ENCODE results near the gene C13orf46.

Gene C13orf46

GRCh38 chr13:113954046-113954835 is 19.6 kb downstream of the C13orf46 start:
- no peak for DNase-seq (ENCODE audit: low spot score)

DNA sequence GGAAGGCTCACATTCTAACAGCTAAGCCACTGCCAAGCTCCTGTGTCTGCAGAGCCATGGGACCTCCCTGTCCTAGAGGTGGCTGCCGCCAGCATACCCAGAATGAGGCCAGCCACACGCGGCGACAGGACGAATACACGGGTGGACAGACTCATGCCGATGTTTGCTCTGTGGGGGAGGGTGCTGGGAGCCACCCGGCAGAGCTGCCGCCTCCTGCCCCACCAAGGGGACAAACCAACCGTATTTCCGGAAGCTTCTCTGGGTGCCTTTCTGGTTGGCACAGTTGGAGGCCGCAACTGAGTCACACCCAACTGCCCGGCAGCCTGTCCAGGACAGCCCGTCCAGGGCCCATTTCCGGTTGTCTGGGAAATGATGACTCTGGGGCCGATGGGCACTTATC is 20.3 kb downstream of the C13orf46 start:
- DNase-seq (ENCODE audit: low spot score), result no peak

DNA sequence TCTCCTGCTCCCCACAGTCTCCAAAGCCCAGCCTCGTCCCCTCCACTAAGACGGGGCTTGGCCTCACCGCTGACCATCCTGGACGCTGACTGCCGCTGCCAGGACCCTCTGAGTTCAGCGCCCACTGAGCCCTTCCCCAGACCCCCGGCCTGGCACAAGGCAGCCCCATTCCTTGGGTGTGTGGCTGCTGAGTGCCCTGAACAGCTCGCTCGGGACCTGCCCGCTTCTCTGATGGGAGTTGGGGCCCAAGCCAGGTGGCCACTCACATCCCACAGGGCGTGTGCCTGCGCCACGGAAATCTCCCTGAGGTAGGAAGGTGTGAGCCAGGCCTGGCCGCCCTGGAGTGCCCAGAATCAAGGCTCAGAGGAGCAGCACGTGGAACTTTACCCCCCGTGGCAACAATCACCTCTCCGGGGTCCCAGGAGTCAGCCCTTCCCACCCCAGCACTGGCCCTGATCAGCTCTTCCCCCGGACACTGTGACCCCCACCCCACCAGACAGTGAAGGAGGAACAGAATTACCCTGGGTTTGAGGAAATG is 20.8 kb downstream of the C13orf46 start:
- DNase-seq (ENCODE audit: low spot score), result no peak

DNA sequence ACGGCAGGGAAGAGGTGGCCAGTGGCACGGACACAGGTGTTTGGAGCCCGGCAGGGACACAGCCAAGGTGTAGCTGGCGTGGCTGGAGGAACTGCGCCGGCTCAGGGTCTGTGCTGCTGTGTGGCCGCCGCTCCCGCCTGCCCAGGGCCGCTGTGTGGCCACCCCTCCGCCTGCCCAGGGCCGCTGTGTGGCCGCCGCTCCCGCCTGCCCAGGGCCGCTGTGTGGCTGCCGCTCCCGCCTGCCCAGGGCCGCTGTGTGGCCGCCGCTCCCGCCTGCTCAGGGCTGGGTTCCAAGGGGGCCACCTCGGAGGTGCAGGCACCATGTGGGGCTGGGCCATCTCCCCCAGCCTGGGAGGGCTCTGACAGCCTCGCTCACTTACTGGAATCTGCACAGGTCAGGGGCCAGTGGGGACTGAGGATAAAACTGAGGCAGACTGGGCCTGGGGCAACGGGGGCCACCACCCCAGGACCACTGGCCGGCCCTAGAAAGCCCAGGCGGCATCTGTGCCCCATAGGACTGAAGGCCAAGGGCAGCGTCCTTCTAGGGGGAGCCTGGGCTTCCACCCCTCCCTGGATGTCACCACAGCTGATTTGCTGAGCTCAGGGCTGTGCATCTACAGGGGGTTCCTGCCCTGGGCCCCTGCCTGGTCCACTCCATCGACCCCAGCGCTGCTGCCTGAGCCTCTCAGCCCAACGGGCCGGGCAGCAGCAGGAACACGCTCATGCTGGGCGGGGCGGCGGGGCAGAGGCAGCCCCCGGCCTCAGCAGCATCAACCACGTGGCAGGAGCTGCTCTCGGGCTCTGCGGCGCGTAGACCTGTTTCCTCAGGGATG is 21.5 kb downstream of the C13orf46 start:
- no peak for DNase-seq (ENCODE audit: low spot score)

DNA sequence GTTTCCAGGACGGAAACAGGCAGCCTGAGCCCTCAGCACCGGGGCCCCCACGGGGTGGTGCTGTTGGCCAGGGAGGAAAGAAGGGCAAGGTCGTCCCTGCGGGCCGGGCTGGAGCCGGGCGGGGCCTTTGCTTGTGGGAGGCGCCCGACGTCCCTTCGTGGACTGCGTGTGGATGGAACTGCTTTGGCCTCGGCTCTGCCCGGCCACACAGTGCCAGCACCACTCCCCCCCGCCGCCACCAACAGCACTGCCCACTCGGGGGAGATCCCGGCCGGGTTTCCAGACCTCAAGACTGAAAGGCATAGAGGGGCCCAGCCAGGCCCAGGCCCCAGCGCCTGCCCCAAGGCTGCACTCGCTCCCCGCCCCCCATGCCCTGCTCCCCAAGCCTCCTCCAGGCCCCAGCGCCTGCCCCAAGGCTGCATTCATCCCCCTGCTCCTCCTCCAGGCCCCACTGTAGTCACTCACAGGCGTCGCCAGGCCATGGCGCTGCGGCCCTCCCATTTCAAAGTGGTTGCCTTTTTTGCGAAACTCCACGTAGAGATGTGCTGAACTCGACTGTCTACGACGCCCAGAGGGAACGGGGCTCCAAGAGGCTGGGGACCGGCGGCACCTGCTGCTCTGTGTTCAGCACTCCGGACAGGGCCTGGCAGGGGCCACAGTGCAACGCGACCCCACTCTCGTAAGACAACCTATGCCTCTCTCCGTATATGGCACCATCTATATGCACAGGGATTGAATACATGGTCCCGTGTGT is 22.5 kb downstream of the C13orf46 start:
- DNase-seq (ENCODE audit: low spot score), result peak; percentile 81

DNA sequence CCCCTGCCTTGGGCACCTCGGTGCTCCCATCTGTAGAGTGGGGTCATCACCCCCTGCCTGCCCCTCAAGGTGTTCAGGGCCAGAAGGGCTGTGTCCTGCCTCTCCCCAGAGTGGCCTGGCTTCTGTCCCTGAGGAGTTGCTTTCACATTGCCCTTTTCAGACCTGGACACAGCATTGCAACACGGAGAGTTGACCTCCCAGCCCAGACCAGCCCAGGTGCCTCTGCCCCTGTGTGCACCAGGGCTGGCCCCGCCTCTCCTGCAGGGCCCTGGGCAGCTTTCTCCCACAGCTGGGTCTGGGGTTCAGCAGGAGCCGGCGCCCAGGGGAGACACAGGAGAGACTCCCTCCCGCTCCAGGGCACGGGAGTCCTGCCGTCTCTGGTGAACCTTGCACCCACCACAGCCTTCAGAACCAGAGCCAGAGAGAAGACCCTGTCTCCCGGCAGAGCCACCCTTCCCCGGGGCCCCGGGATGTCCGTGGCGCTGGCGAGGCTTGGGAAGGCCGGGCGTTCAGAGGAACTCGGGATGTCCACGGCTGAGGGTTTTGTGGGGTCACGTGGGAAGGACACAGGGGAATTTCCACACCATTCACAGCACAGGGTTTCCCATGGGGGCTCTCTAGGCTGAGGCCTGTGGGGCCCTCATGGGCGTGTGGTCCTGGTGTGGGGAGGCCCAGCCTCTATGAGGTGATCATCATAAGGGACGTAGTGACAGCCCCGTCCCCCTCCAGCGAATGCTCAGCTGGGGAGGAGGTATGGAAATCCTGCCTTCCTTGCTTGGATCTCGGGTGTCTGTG is 23.2 kb downstream of the C13orf46 start:
- no peak for DNase-seq (ENCODE audit: low spot score)

- peak; percentile 43 for DNase-seq (ENCODE audit: low spot score)
Observed at GRCh38 chr13:113949546-113949945, 24.3 kb downstream of the C13orf46 start.

DNA sequence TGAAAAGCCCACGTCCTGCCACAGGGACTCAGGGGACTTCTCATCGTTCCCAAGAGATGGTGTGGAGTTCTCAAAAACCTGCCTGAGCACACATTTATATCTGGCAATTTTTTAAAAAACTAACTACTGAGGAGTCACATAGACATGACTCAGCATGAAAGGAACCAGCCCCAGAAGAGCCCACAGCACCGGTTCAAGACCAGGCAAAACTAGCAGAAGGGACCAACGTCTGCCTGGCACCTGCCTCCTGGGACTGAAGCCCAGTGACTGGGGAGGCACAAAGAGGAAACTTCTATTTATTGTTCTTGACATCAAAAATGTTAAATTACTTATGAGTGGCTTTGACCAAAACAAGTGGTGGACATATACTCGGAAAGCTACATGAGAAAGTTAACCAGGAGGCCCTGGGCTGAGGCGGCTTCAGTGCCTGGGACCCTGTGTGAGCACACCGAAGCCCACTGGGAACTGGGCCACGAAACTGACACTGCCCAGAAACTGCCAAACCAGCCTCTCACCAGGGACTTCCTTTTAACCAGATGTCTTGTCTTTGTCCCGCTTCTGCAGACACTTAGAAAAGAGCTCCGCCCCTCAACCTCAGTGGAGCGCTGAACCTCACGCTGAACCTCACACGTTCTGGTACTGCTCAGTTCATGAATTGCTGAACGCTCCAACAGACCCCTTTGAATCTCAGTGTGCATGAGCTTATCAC is 25.7 kb downstream of the C13orf46 start:
- no peak for DNase-seq (ENCODE audit: low spot score)

DNA sequence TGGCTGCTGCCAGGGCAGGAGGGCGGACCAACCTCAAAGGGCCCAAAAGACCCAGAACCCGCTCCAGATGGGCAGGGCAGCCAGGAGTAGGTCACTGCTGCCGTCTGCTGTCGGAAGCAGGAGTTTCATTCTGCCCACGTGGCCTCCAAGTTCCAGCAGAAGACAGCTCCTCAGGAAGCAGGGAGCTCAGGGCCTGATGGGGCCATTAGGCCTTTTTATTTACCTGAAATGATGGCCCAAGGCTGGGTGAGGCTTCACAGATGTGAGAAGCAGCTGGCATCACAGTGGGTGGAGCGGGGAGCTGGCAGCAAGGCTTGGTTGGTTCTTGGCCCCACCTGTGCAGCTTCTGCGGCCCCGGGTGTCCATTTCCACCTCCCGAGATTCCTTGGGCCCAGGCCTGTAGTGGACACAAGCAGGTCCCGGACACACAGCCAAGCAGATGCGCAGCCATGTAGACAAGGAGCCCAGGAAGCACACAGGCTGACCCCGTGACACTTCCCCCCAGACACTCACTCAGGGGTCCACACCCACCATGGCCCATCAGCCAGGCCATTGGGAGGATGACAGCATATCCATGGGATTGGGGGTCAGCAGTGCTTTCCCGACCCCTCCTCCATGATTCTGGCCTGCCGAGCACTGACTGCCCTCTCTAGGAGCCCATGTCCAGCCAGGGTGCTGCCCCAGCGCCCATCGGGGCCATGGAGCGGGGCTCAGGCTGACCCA is 26.4 kb downstream of the C13orf46 start:
- peak; percentile 42 for DNase-seq (ENCODE audit: low spot score)

DNA sequence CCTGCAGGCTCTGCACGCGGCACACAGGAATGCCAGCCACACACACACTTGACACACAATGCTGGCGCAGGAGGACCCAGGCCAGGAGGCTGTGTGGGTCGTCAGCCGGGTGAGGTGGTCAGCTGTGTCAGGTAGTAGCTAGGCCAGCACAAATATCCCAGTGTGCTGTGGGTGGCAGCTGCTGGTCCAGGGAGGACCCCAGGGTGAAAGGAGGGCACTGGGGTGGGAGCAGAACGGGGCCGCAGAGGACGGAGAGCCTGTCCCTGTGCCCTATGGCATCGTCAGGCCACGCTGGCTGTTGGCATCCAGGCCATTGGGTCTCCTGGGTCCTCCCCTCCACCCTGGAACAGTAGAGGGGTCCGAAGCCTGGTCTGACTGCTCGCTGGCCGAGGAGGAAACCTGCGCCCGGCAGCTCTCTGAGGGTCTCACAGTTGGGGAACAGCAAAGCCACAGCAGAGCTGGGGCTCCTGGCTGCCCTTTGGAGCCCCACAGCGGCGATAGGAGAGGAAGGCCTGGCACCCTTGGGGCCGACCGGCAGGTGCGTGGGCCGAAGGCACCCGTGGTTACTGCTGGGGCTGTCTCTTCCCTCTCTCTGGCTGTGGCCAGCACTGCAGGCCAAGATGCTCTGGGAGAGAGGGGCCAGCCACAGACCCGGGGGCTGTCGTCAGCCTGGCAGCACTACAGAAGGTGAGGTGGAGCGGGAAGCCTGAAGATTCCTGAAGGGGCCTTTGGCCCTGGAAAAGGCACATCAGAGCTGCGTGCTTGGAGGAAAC is 27.3 kb downstream of the C13orf46 start:
- DNase-seq (ENCODE audit: low spot score), result no peak

DNA sequence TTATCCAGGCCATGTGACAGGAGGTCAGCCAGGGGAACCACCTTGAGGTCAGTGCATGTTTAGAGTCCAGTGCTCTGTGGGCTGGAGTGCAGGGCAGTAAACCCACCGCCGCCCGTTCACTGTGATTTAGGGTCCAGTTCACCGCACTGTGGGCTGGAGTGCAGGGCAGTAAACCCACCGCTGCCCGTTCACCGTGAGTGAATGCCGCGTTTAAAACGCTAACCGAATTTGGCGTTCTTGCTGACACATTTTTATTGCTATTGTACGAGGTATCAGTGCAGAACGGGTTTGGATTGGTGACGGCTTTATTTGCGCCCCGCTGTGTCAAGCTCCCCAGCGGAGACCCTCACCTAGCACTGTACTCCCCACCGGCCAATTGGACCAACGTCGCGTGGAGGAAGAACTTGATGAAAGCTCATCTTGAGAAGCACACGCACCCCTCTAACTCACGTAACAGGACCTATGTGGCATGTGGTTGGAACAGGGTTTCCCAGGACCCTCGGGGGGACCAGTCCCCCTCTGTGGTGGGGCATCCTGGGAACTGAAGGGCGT is 27.9 kb downstream of the C13orf46 start:
- DNase-seq (ENCODE audit: low spot score), result no peak

- DNase-seq (ENCODE audit: low spot score), result no peak
Observed at GRCh38 chr13:113943821-113944565, 29.9 kb downstream of the C13orf46 start.

GRCh38 chr13:113942591-113943103 is 31.2 kb downstream of the C13orf46 start:
- DNase-seq (ENCODE audit: low spot score), result no peak

DNA sequence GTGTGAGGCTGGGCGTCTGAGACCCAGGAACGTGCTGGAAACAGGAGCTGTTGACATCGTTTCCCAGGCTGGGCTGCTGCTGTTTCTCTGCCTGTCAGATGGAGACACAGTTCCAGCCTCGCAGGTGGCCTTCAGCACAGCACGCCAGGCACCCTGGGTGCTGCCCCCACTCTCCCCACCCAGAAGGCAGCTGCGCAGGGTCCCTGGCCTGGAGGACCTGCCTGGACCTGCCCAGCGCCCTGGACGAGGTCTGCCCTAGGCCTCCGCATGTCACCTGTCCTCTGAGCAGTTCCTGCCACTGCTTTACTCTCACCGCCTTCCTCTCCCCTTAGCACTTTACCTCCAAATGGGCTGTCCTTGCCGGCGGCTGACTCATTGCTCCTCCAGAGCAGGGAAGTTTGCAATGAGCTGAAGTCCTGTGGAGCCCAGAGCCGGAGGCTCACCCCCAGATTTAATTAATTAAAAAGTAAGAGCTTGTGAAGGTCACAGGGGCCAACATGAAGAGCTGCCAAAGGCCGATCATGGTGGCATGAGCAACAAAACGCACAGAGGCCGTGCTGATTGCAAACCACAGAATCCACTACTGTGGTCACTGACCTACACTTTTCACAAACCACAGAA is 32.2 kb downstream of the C13orf46 start:
- DNase-seq (ENCODE audit: low spot score), result no peak

DNA sequence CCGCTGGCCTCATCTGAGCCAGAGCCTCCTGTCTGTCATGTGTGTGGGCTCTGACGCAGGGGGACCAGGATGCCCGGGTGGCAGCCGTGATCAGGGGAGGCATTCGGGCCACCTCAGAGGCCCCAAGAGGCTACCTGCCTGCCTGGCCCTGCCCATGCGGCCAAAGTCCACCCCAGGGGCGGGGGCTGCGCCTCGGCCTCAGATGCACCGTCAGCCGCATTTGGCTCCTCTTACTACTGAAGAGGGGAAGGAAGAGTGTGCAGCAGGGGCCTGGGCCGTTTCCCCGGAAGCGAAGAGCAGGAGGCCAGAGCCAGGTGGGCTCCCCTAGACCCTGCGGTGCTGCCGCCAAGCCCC is 34.0 kb downstream of the C13orf46 start:
- no peak for DNase-seq (ENCODE audit: low spot score)

DNA sequence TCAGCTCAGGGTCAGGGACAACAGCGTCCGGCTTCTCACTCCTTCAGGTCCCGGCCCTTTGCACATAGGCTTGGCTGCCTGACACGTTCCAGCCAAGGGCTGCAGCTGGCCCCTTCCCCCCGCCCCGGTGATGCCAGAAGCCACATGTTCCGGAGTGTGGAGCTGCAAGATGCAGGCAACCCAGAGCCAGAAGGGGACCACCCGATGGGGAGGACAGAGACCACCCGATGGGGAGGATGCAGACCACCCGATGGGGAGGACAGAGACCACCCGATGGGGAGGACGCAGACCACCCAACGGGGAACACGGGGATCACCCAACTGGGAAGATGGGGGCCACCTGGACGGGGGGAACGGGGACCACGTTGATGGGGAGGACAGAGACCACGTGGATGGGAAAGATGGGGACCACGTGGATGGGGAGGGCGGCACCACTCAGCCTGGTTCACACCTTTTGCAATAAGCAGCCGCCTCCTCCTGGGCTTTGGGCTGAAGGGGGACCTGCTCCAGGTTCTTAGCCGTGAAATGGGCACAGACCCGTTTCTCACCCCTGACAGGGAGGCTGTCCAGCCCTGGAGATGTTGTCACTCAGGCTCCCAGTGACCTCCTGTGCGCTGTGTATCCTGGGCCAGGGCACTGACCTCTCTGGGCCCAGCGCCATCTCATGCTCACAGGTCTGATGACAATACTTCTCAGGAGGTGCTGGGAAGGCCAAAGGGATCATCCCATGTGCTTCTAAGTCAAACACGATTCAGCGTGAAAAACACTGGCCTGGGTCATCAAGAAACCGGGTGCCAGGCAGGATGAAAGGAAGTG is 34.5 kb downstream of the C13orf46 start:
- no peak for DNase-seq (ENCODE audit: low spot score)

- no peak for DNase-seq (ENCODE audit: low spot score)
Observed at GRCh38 chr13:113938716-113939115, 35.2 kb downstream of the C13orf46 start.

All from pons (tissue), 1 donor.